Activated T-cell treated with anti-CD3 and anti-CD28 coated beads, Interleukin-2, amount 50 U/mL, for 72 hours (primary cell): ENCODE measurements around the gene PANX1. TPM values are rescaled to one million over a fixed set of nuclear protein-coding genes. Genes with fewer than 3 reads are reported as not detected.

Experiments
- ATAC-seq, 2 donors: fragments of 150-1000 bp; cut with Tn5 transposase; replicated peaks in 1 of 2; 2 replicates each; pipeline ENCODE4 v1.10.0; 2021; ENCODE audit warnings: moderate library complexity in 2 of 2, mild to moderate bottlenecking in 1 of 2
- DNase-seq, 2 donors: peaks; one replicate each; pipeline ENCODE4 v3.0.0; 2021 to 2022; ENCODE audit warnings: mixed read lengths in 1 of 2
- H3K27ac Mint-ChIP-seq: one replicate; pipeline ENCODE4 v1.8.0; 2022; ENCODE audit warnings: mild to moderate bottlenecking, moderate library complexity, mixed read lengths
- H3K27me3 Mint-ChIP-seq: one replicate; pipeline ENCODE4 v1.8.0; 2022; ENCODE audit warnings: low read depth, mixed read lengths
- H3K36me3 Mint-ChIP-seq, 2 donors: one replicate each; pipeline ENCODE4 v1.8.0; 2022; ENCODE audit warnings: mixed read lengths in 2 of 2, mild to moderate bottlenecking in 1 of 2; ENCODE audit not compliant: insufficient read depth in 2 of 2
- H3K4me1 Mint-ChIP-seq: one replicate; pipeline ENCODE4 v1.8.0; 2022; ENCODE audit warnings: low read depth, mixed read lengths
- H3K4me3 Mint-ChIP-seq, 2 donors: one replicate each; pipeline ENCODE4 v1.8.0; 2022; ENCODE audit warnings: mild to moderate bottlenecking in 2 of 2, mixed read lengths in 2 of 2, moderate library complexity in 2 of 2
- H3K9me3 Mint-ChIP-seq, 2 donors: one replicate each; pipeline ENCODE4 v1.8.0; 2022; ENCODE audit warnings: mixed read lengths in 2 of 2
- total RNA-seq, 2 donors: library from RNA; stranded (reverse); gene quantifications; one replicate each; pipeline ENCODE4 v1.2.3, GENCODE V29; 2022

Gene PANX1
- total RNA-seq, 2 donors from 2014 or later: 10.3 to 13.5 TPM

- Mint-ChIP-seq H3K27me3 (no peaks in the 10 kb centered on the region), H3K4me3 (no peak overlapping the region), H3K9me3 (no peaks in the 10 kb centered on the region), H3K27ac (no peak overlapping the region), H3K4me1 (peaks cover 5% of the 10 kb centered on the region), H3K36me3 (peaks cover 3 to 6% of the 10 kb centered on the region in 2 donors)
- DNase-seq (no peak), ATAC-seq (no peak)
Measured at GRCh38 chr11:94169516-94169915, 40.9 kb downstream of the PANX1 start.

GRCh38 chr11:94169930-94170545 lies 41.4 kb downstream of the PANX1 start:
- no peak overlapping the region for H3K4me3 Mint-ChIP-seq
- no peak for ATAC-seq
- DNase-seq: no peak
- H3K9me3 Mint-ChIP-seq: no peaks in the 10 kb centered on the region
- peaks cover 3 to 4% of the 10 kb centered on the region in 2 donors for H3K36me3 Mint-ChIP-seq
- no peaks in the 10 kb centered on the region for H3K27me3 Mint-ChIP-seq
- H3K4me1 Mint-ChIP-seq: peaks cover 5% of the 10 kb centered on the region
- no peak overlapping the region for H3K27ac Mint-ChIP-seq

- H3K4me3 Mint-ChIP-seq: no peak overlapping the region
- H3K9me3 Mint-ChIP-seq: no peaks in the 10 kb centered on the region
- DNase-seq: no peak
- no peaks in the 10 kb centered on the region for H3K27me3 Mint-ChIP-seq
- ATAC-seq: no peak
- H3K4me1 Mint-ChIP-seq: peaks cover 5% of the 10 kb centered on the region
- H3K36me3 Mint-ChIP-seq: peaks cover 2 to 3% of the 10 kb centered on the region in 2 donors
- H3K27ac Mint-ChIP-seq: no peak overlapping the region
Measured at GRCh38 chr11:94170953-94171352, 42.3 kb downstream of the PANX1 start.

GRCh38 chr11:94171693-94172440 lies 43.2 kb downstream of the PANX1 start:
- Mint-ChIP-seq H3K4me3 (no peak overlapping the region), H3K4me1 (peaks cover 5% of the 10 kb centered on the region), H3K9me3 (no peaks in the 10 kb centered on the region), H3K27me3 (no peaks in the 10 kb centered on the region), H3K36me3 (peaks cover 0 to 2% of the 10 kb centered on the region in 2 donors), H3K27ac (no peak overlapping the region)
- DNase-seq: peak; percentile 35 to 52
- peak; percentile 58 to 61 for ATAC-seq

GRCh38 chr11:94175535-94175934 lies 46.9 kb downstream of the PANX1 start:
- no peak for ATAC-seq
- peaks cover 2 to 6% of the 10 kb centered on the region in 2 donors for H3K36me3 Mint-ChIP-seq
- H3K4me1 Mint-ChIP-seq: peaks cover 5% of the 10 kb centered on the region
- H3K27me3 Mint-ChIP-seq: no peaks in the 10 kb centered on the region
- H3K27ac Mint-ChIP-seq: no peak overlapping the region
- DNase-seq: no peak
- H3K9me3 Mint-ChIP-seq: no peaks in the 10 kb centered on the region
- no peak overlapping the region for H3K4me3 Mint-ChIP-seq

GRCh38 chr11:94178331-94178730 lies 49.7 kb downstream of the PANX1 start:
- DNase-seq (no peak), ATAC-seq (no peak)
- no peaks in the 10 kb centered on the region for H3K4me1 Mint-ChIP-seq
- no peaks in the 10 kb centered on the region for H3K9me3 Mint-ChIP-seq
- no peak overlapping the region for H3K27ac Mint-ChIP-seq
- H3K27me3 Mint-ChIP-seq: no peaks in the 10 kb centered on the region
- peaks cover 2 to 9% of the 10 kb centered on the region in 2 donors for H3K36me3 Mint-ChIP-seq
- H3K4me3 Mint-ChIP-seq: no peak overlapping the region

- Mint-ChIP-seq H3K4me3 (no peak overlapping the region), H3K9me3 (no peaks in the 10 kb centered on the region), H3K27me3 (no peaks in the 10 kb centered on the region), H3K36me3 (peaks cover 2 to 9% of the 10 kb centered on the region in 2 donors), H3K4me1 (no peaks in the 10 kb centered on the region), H3K27ac (no peak overlapping the region)
- no peak for DNase-seq
- no peak for ATAC-seq
Measured at GRCh38 chr11:94179696-94180095, 51.1 kb downstream of the PANX1 start.

GRCh38 chr11:94181526-94181925 lies 52.9 kb downstream of the PANX1 start:
- H3K4me1 Mint-ChIP-seq: no peaks in the 10 kb centered on the region
- H3K4me3 Mint-ChIP-seq: no peak overlapping the region
- H3K27me3 Mint-ChIP-seq: no peaks in the 10 kb centered on the region
- no peak overlapping the region for H3K27ac Mint-ChIP-seq
- DNase-seq: no peak
- ATAC-seq: no peak
- H3K36me3 Mint-ChIP-seq: peaks cover 2 to 7% of the 10 kb centered on the region in 2 donors
- H3K9me3 Mint-ChIP-seq: no peaks in the 10 kb centered on the region

- H3K4me1 Mint-ChIP-seq: no peaks in the 10 kb centered on the region
- no peak for DNase-seq
- H3K27me3 Mint-ChIP-seq: no peaks in the 10 kb centered on the region
- no peak overlapping the region for H3K27ac Mint-ChIP-seq
- peaks cover 2 to 7% of the 10 kb centered on the region in 2 donors for H3K36me3 Mint-ChIP-seq
- no peaks in the 10 kb centered on the region for H3K9me3 Mint-ChIP-seq
- H3K4me3 Mint-ChIP-seq: no peak overlapping the region
- ATAC-seq: no peak
Measured at GRCh38 chr11:94181943-94182342, 53.3 kb downstream of the PANX1 start.

- H3K4me1 Mint-ChIP-seq: no peaks in the 10 kb centered on the region
- no peaks in the 10 kb centered on the region for H3K27me3 Mint-ChIP-seq
- DNase-seq: no peak
- no peaks in the 10 kb centered on the region for H3K9me3 Mint-ChIP-seq
- ATAC-seq: no peak
- no peak overlapping the region for H3K4me3 Mint-ChIP-seq
- peaks cover 2 to 5% of the 10 kb centered on the region in 2 donors for H3K36me3 Mint-ChIP-seq
- H3K27ac Mint-ChIP-seq: no peak overlapping the region
Measured at GRCh38 chr11:94183251-94183885, 54.7 kb downstream of the PANX1 start.

- DNase-seq: peak; percentile 27 to 29
- no peaks in the 10 kb centered on the region for H3K4me1 Mint-ChIP-seq
Measured at GRCh38 chr11:94183886-94184264, 55.2 kb downstream of the PANX1 start.

GRCh38 chr11:94184362-94184761 lies 55.7 kb downstream of the PANX1 start:
- Mint-ChIP-seq H3K4me3 (no peak overlapping the region), H3K36me3 (peaks cover 2 to 5% of the 10 kb centered on the region in 2 donors), H3K9me3 (no peaks in the 10 kb centered on the region), H3K27me3 (no peaks in the 10 kb centered on the region), H3K4me1 (no peaks in the 10 kb centered on the region), H3K27ac (no peak overlapping the region)
- no peak for DNase-seq
- no peak for ATAC-seq

More at GRCh38 chr11:94183886-94184264, 55.2 kb downstream of the PANX1 start:
- no peaks in the 10 kb centered on the region for H3K27me3 Mint-ChIP-seq
- ATAC-seq: no peak
- H3K9me3 Mint-ChIP-seq: no peaks in the 10 kb centered on the region
- H3K4me3 Mint-ChIP-seq: no peak overlapping the region
- H3K27ac Mint-ChIP-seq: no peak overlapping the region
- peaks cover 2 to 5% of the 10 kb centered on the region in 2 donors for H3K36me3 Mint-ChIP-seq

GRCh38 chr11:94184846-94185245 lies 56.2 kb downstream of the PANX1 start:
- DNase-seq (no peak), ATAC-seq (no peak)
- Mint-ChIP-seq H3K36me3 (peaks cover 2 to 5% of the 10 kb centered on the region in 2 donors), H3K4me3 (no peak overlapping the region), H3K27ac (no peak overlapping the region), H3K27me3 (no peaks in the 10 kb centered on the region), H3K4me1 (no peaks in the 10 kb centered on the region), H3K9me3 (no peaks in the 10 kb centered on the region)
